Ishikawa (cell line): Measurements from ENCODE around the gene AVEN.

Experiments used
- CEBPB ChIP-seq: IDR thresholded peaks from 2 replicates; pipeline ENCODE4 v1.6.1; 2012
- CREB1 ChIP-seq: IDR thresholded peaks from 2 replicates; pipeline ENCODE4 v1.6.1; 2012; ENCODE audit warnings: low read depth
- EGR1 ChIP-seq: IDR thresholded peaks from 2 replicates; pipeline ENCODE4 v1.6.1; 2012
- FOXM1 ChIP-seq: IDR thresholded peaks from 2 replicates; pipeline ENCODE4 v1.6.1; 2012; ENCODE audit warnings: low read depth, borderline replicate concordance
- NFIC ChIP-seq: IDR thresholded peaks from 2 replicates; pipeline ENCODE4 v1.6.1; 2012
- RAD21 ChIP-seq: IDR thresholded peaks from 2 replicates; pipeline ENCODE4 v1.6.1; 2012; ENCODE audit warnings: low read depth
- REST ChIP-seq: IDR thresholded peaks from 2 replicates; pipeline ENCODE4 v1.6.1; 2012; ENCODE audit warnings: low read depth, mild to moderate bottlenecking
- TCF12 ChIP-seq: IDR thresholded peaks from 2 replicates; pipeline ENCODE4 v1.6.1; 2012; ENCODE audit warnings: low read depth
- TEAD4 ChIP-seq: IDR thresholded peaks from 2 replicates; pipeline ENCODE4 v1.6.1; 2012

- TF ChIP-seq NFIC (no peak), FOXM1 (no peak), CEBPB (no peak), CREB1 (no peak), TCF12 (no peak), EGR1 (no peak), TEAD4 (no peak), RAD21 (no peak), REST (no peak)
Measured at GRCh38 chr15:34043391-34043790, 4.4 kb upstream of the AVEN start.
